ENCODE measurements around the gene CHST15. TPM values are rescaled to one million over a fixed set of nuclear protein-coding genes. Genes with fewer than 3 reads are reported as not detected.

Gene CHST15
- total RNA-seq, 4 donors from 2014 or later = 16.8 to 75.6 (median 26.3) TPM

DNA sequence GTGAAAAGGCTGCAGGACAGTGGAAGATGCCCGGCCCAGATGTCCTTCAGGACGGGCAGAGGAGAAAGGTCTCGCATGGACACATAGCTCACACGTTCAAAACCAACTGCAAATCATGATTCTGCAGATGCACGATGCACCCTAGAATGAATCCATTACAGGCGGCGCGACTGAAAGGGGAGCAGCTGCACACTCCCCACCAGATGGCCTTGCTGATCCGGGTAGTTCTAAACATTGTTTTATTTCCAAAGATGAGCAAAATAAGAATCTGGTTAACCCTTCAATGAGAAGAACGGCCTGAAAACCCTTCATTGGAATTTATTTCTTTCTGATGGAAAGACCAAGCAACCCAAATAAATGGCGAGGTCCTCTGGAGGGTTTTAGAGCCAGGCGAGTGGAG, 33.8 kb downstream of the CHST15 start:
- TF ChIP-seq, protein P1, sequence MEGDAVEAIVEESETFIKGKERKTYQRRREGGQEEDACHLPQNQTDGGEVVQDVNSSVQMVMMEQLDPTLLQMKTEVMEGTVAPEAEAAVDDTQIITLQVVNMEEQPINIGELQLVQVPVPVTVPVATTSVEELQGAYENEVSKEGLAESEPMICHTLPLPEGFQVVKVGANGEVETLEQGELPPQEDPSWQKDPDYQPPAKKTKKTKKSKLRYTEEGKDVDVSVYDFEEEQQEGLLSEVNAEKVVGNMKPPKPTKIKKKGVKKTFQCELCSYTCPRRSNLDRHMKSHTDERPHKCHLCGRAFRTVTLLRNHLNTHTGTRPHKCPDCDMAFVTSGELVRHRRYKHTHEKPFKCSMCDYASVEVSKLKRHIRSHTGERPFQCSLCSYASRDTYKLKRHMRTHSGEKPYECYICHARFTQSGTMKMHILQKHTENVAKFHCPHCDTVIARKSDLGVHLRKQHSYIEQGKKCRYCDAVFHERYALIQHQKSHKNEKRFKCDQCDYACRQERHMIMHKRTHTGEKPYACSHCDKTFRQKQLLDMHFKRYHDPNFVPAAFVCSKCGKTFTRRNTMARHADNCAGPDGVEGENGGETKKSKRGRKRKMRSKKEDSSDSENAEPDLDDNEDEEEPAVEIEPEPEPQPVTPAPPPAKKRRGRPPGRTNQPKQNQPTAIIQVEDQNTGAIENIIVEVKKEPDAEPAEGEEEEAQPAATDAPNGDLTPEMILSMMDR (IDR thresholded peaks at IDR 0.05; ENCODE audit: low read depth) = no peak

DNA sequence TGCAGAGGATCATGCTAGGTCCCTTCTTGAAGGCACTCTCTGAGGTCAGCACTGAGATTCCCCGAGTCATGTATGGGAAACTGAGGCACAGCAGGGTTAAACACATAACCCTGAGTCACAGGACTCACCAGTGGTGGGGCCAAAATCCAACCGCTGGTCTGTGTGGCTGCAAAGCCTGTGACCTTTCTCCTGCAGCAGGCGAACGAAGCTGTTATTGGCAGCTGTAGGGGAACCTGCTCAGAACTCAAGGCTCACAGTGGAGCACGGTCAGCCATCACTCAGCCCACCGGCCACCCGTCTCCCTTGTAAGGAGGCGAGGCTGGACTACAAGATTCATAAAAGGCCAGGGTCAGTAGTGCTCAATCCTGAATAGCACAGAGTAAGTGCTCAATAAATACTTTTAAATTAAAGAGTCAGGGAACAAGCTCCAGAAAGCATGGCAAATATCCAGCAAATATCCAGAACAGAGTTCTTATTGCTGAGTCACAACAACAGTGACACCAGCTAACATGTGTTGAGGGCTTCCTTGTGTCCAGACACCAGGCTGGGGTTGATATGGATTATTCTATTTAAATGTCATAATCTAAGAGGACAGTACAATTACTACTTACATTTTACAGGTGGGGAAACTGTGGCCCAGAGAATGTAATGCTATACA, 34.9 kb downstream of the CHST15 start:
- TF ChIP-seq, protein P1 (IDR thresholded peaks at IDR 0.05; ENCODE audit: low read depth) = no peak

DNA sequence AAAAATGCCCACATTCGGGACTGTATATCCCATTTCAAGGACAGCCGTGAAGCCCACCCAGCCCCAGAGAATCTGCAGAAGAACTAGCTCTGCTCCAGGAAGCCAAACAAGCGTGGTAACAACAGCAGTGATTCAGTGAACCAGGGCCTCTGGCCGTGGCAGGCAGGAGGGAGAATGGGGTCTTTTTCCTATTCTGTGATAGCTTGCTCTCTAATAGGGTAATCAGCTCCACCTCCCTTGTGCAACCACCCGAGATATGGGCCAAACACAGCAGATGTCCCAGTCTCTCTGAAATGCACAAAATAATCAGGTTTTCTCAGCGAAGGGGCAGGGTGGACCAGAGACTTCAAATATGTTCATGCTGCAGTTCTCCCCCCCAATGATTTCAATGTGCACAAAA, 35.8 kb downstream of the CHST15 start:
- TF ChIP-seq, protein P1 (IDR thresholded peaks at IDR 0.05; ENCODE audit: low read depth) = no peak

DNA sequence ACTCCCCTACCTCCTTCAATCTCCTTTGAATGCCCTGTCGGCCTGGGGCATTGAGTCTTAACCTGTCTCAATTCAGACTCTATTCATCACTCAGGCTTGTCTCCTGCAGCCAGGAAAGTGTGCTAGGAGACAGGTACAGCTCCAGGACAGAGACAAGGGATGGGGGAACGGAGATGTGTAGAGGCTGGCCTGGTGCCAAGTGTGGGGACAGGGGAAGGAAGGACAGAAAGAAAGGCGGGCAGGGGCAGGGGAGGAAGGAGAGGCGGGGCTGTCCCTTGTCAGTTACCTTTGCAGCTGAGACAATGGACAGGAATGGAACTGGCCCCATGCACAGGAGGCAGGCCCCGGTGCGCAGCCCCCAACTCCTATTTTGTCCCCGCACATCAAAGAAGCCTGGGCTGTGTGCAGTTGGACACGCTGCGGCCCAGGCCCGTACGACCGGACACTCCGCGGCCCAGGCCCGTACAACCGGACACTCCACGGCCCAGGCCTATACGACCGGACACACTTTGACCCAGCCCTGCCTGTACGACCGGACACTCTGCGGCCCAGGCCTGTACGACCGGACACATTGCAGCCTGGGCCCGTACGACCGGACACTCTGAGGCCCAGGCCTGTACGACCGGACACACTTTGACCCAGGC, 36.9 kb downstream of the CHST15 start:
- TF ChIP-seq, protein P1 (IDR thresholded peaks at IDR 0.05; ENCODE audit: low read depth) = no peak

DNA sequence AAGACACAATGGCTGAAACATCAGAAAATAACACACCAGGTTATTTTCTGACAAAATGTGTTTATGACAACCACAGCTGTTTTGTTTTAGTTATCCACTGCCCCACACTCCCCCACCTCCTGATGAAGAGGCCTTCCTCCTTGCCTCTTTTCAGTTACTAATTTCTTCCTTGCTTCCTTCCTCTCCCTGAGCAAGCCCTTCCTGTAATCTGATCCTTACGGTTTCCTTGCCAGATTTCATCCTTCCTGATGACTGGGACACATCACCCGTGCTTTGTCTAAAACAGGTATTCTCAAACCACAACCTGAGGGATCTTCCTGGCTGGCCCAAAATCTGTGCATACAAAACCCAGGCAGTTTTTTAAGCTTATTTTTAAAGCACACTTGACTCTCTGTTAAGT, 39.4 kb downstream of the CHST15 start:
- TF ChIP-seq, protein P1 (IDR thresholded peaks at IDR 0.05; ENCODE audit: low read depth) = no peak

DNA sequence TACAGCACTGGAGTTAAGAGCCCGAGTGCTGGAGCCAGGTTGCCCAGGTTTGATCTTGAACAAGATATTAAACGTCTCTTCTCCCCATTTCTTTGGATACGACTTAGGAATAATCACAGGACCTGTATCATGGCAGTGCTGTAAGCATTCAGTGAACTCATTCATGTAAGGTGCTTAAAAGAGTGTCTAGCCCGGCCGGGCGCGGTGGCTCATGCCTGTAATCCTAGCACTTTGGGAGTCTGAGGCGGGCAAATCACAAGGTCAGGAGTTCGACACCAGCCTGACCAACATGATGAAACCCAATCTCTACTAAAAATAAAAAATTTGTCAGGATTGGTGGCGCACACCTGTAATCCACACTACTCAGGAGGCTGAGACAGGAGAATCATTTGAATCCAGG, 40.8 kb downstream of the CHST15 start:
- TF ChIP-seq, protein P1 (IDR thresholded peaks at IDR 0.05; ENCODE audit: low read depth) = no peak

DNA sequence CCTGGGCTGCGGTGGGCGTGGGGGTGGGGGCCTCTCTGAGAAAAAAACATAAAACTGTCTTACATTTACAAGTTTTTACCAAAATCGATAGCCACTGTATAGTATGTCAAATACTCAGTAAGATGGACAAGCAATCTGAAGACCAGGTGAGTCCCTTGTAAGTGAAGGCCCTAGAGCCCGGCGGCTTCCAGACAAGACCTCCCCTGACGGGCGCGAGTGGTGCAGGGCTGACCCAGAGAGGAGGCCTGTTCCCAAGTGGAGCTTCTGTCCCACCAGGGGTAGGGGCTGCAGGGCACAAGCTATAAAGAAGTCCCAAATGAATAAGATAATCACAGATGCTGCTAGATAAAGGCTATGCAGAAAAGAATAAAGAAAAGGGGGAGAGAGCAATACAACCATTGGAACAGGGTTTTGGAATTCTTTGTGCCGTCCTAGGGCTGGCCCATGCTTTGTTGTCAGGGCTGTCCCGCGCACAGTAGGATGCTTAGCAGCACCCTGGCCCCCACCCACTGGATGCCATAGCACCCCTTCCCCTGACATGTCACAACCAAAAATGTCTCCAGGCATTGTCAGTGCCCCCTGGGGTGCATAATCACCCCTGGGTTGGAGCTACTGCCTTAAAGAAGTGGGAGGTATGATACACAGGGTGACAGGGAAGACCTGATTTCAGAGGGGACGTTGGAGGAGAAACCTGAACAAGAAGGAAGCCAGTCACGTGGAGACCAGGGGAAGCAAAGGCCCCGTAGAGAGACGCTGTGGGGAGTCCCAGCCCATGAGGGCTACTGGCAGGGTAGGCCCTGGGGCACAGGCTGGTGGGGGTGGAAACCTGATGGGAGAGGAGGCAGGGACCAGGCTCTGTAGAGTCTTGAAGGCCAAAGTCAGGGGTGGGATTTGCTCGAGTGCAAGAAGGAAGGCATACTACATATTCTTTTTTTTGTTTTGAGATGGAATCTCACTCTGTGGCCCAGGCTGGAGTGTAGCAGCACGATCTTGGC, 43.1 kb downstream of the CHST15 start:
- TF ChIP-seq, protein P1 (IDR thresholded peaks at IDR 0.05; ENCODE audit: low read depth) = no peak

Data from subcutaneous adipose tissue (tissue), 4 donors.